Neural cell (in vitro differentiated cells): Measurements from ENCODE around the gene ELANE. TPM values are rescaled to one million over a fixed set of nuclear protein-coding genes. Genes with fewer than 3 reads are reported as not detected.

ENCODE experiments used
- H2AFZ ChIP-seq: fragments of 200-600, 300-800 bp; sonication (generic), shearing (Covaris generic); 2 replicates; pipeline ENCODE4 v1.6.0; 2014; ENCODE audit warnings: low read depth, mild to moderate bottlenecking, antibody characterized with exemption, low read length, moderate library complexity
- H3F3A ChIP-seq: fragments of 200-600 bp; shearing (Covaris generic); 2 replicates; pipeline ENCODE4 v1.6.1; 2016; ENCODE audit warnings: mild to moderate bottlenecking, moderate library complexity, mixed read lengths, antibody characterized with exemption, low read length; ENCODE audit not compliant: insufficient read depth, poor library complexity, severe bottlenecking
- H3K27ac ChIP-seq: fragments of 200-600, 300-800 bp; sonication (generic), shearing (Covaris generic); 2 replicates; pipeline ENCODE4 v1.5.1; 2014; ENCODE audit warnings: mild to moderate bottlenecking, low read length, moderate library complexity
- H3K27me3 ChIP-seq: fragments of 300-800, 200-600 bp; sonication (generic), shearing (Covaris generic); 2 replicates; pipeline ENCODE4 v1.6.0; 2014; ENCODE audit warnings: mild to moderate bottlenecking, low read depth, low read length, moderate library complexity; ENCODE audit not compliant: insufficient read depth
- H3K36me3 ChIP-seq: fragments of 300-800, 200-600 bp; sonication (generic), shearing (Covaris generic); 2 replicates; pipeline ENCODE4 v1.5.1; 2014; ENCODE audit warnings: mild to moderate bottlenecking, antibody characterized with exemption, low read length, moderate library complexity; ENCODE audit not compliant: insufficient read depth
- H3K4me2 ChIP-seq: fragments of 300-800, 200-600 bp; sonication (generic), shearing (Covaris generic); 2 replicates; pipeline ENCODE4 v1.6.0; 2014; ENCODE audit warnings: mild to moderate bottlenecking, low read length
- H3K4me3 ChIP-seq: fragments of 300-800, 200-600 bp; sonication (generic), shearing (Covaris generic); 2 replicates; pipeline ENCODE4 v1.5.1; 2014; ENCODE audit warnings: mild to moderate bottlenecking, low read length, moderate library complexity
- H3K79me2 ChIP-seq: fragments of 200-600 bp; shearing (Covaris generic); replicated peaks from 2 replicates; pipeline ENCODE4 v1.6.0; 2014; ENCODE audit warnings: mild to moderate bottlenecking, low read length, moderate library complexity; ENCODE audit not compliant: insufficient read depth
- H3K9ac ChIP-seq: fragments of 300-800, 200-600 bp; sonication (generic), shearing (Covaris generic); 2 replicates; pipeline ENCODE4 v1.6.1; 2016; ENCODE audit warnings: mild to moderate bottlenecking, low read length, mixed read lengths
- H3K9me2 ChIP-seq: fragments of 200-600 bp; shearing (Covaris generic); 2 replicates; pipeline ENCODE4 v1.6.1; 2016; ENCODE audit warnings: mild to moderate bottlenecking, low read length, mixed read lengths; ENCODE audit not compliant: insufficient read depth
- H3K9me3 ChIP-seq: fragments of 200-600, 300-800 bp; sonication (generic), shearing (Covaris generic); 2 replicates; pipeline ENCODE4 v1.6.1; 2016; ENCODE audit warnings: mild to moderate bottlenecking, mixed run types, low read length, moderate library complexity, mixed read lengths
- H4K20me1 ChIP-seq: fragments of 200-600 bp; shearing (Covaris generic); 2 replicates; pipeline ENCODE4 v1.6.1; 2016; ENCODE audit warnings: mild to moderate bottlenecking, mixed run types; ENCODE audit not compliant: insufficient read depth
- EP300 ChIP-seq: fragments of 450-650 bp; conservative IDR thresholded peaks from 2 replicates; pipeline ENCODE4 v1.6.1; 2014; ENCODE audit warnings: antibody characterized with exemption, mild to moderate bottlenecking, moderate library complexity; ENCODE audit not compliant: poor library complexity, severe bottlenecking
- EZH2 ChIP-seq: fragments of 200-600, 300-800 bp; shearing (Covaris generic), sonication (generic); IDR thresholded peaks from 2 replicates; pipeline ENCODE4 v1.6.1; 2014; ENCODE audit warnings: antibody characterized with exemption, low read length, borderline replicate concordance, mild to moderate bottlenecking; ENCODE audit not compliant: insufficient read depth, poor library complexity, severe bottlenecking
- MXI1 ChIP-seq: fragments of 450-650 bp; conservative IDR thresholded peaks from 2 replicates; pipeline ENCODE4 v1.6.1; 2014; ENCODE audit warnings: antibody characterized with exemption, mild to moderate bottlenecking; ENCODE audit not compliant: poor library complexity, severe bottlenecking
- POLR2AphosphoS5 ChIP-seq: IDR thresholded peaks from 2 replicates; pipeline ENCODE4 v1.6.1; 2012
- RAD21 ChIP-seq: fragments of 450-650 bp; conservative IDR thresholded peaks from 2 replicates; pipeline ENCODE4 v1.6.1; 2014; ENCODE audit warnings: antibody characterized with exemption, mild to moderate bottlenecking, moderate library complexity
- SMC3 ChIP-seq: fragments of 450-650 bp; conservative IDR thresholded peaks from 2 replicates; pipeline ENCODE4 v1.6.1; 2014; ENCODE audit warnings: antibody characterized with exemption, mild to moderate bottlenecking, moderate library complexity; ENCODE audit not compliant: poor library complexity
- TAF1 ChIP-seq: IDR thresholded peaks from 2 replicates; pipeline ENCODE4 v1.6.1; 2012; ENCODE audit warnings: low read depth
- polyA plus RNA-seq: library from polyadenylated mRNA; depleted of rRNA; stranded (reverse); fragments of >200 nt; gene quantifications from 2 replicates; pipeline ENCODE4 v1.2.3, GENCODE V29; 2014
- TF ChIP-seq, protein P1 (sequence below): IDR thresholded peaks from 2 replicates; pipeline ENCODE4 v1.6.1; 2012; ENCODE audit warnings: borderline replicate concordance
- TF ChIP-seq, protein P2 (sequence below): fragments of 450-650 bp; IDR thresholded peaks from 2 replicates; pipeline ENCODE4 v1.5.1; 2014; ENCODE audit warnings: antibody characterized with exemption, mild to moderate bottlenecking, moderate library complexity; ENCODE audit not compliant: poor library complexity, severe bottlenecking

Gene ELANE
- polyA plus RNA-seq, 1 donor from 2014 or later, result not detected

DNA sequence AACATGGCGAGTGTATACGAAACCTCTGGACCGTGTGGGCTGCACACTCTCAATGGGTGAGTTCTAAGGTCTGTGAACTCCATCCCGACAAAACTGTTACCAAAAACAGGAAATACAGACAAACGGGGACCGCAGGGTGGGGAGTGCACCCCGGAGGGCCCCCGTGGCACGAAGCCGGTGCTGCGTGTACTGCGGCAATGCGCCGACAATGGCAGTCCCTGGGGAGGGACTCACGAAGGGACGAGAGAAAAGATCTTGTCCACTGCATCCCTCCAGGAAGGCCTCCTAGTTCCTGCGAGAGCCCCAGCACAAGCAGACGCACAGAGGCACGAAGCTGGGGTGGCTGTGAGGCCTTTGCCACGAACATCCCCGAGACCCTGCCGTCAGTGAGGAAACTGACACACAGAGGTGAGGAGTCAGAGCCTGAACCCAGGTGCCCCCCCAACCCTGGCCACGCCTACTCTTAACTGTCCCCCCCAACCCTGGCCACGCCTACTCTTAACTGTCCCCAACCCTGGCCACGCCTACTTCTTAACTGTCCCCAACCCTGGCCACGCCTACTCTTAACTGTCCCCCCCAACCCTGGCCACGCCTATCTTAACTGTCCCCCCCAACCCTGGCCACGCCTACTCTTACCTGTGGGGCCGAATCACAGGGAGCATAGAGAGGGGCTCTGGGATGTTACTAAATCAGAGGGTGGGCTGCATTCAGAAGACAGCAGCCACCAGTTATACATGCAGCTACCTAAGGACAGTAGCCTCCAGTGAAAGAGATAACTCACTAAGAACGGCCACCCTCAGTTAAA, 36.7 kb downstream of the ELANE start:
- no peak overlapping the region for H3K27ac ChIP-seq

DNA sequence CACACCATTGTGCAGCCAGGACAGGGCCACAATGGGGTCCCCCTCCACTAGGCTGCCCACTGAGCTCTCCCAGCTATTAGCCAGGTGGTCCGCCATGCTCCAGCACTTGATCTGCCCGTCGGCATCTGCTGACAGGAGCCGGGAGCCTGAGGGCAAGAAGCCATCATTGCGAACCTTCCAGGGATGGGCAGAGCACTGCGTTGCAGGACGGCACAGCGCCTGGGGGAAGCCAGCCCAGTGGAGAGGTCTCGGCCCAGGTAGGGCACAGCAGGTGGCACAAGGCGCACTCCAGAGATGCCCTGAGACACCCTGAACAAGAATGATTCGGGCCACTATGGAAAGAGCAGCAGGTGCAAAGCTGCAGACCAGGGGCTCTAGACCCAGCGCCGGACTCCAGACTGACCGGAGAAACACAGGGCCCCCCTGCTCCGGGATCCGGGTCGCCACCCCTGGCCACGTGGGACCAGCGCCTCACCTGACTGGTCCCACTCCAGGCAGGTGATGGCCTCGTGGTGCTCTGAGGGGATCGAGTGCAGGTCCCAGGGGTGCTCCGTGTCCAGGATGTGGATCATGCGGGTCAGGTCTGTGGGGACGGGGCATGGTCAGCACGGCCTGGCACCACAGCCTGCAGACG, 37.7 kb downstream of the ELANE start:
- Histone ChIP-seq H3K4me2 (no peak overlapping the region), H2AFZ (no peak overlapping the region), H3K36me3 (no peaks in the 10 kb centered on the region), H3K27me3 (no peaks in the 10 kb centered on the region), H3K79me2 (peaks cover 6% of the 10 kb centered on the region), H3K9me3 (no peaks in the 10 kb centered on the region), H3F3A (no peaks in the 10 kb centered on the region), H3K4me3 (no peak overlapping the region), H3K27ac (no peak overlapping the region), H3K9me2 (no peaks in the 10 kb centered on the region), H4K20me1 (no peaks in the 10 kb centered on the region), H3K9ac (no peak overlapping the region)
- TF ChIP-seq, protein P1, sequence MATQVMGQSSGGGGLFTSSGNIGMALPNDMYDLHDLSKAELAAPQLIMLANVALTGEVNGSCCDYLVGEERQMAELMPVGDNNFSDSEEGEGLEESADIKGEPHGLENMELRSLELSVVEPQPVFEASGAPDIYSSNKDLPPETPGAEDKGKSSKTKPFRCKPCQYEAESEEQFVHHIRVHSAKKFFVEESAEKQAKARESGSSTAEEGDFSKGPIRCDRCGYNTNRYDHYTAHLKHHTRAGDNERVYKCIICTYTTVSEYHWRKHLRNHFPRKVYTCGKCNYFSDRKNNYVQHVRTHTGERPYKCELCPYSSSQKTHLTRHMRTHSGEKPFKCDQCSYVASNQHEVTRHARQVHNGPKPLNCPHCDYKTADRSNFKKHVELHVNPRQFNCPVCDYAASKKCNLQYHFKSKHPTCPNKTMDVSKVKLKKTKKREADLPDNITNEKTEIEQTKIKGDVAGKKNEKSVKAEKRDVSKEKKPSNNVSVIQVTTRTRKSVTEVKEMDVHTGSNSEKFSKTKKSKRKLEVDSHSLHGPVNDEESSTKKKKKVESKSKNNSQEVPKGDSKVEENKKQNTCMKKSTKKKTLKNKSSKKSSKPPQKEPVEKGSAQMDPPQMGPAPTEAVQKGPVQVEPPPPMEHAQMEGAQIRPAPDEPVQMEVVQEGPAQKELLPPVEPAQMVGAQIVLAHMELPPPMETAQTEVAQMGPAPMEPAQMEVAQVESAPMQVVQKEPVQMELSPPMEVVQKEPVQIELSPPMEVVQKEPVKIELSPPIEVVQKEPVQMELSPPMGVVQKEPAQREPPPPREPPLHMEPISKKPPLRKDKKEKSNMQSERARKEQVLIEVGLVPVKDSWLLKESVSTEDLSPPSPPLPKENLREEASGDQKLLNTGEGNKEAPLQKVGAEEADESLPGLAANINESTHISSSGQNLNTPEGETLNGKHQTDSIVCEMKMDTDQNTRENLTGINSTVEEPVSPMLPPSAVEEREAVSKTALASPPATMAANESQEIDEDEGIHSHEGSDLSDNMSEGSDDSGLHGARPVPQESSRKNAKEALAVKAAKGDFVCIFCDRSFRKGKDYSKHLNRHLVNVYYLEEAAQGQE, result no peak
- TF ChIP-seq SMC3, result no peak
- no peak for TF ChIP-seq MXI1
- TF ChIP-seq EZH2, result no peak
- no peak for TF ChIP-seq RAD21
- no peak for TF ChIP-seq EP300
- no peak for TF ChIP-seq TAF1
- TF ChIP-seq, protein P2, sequence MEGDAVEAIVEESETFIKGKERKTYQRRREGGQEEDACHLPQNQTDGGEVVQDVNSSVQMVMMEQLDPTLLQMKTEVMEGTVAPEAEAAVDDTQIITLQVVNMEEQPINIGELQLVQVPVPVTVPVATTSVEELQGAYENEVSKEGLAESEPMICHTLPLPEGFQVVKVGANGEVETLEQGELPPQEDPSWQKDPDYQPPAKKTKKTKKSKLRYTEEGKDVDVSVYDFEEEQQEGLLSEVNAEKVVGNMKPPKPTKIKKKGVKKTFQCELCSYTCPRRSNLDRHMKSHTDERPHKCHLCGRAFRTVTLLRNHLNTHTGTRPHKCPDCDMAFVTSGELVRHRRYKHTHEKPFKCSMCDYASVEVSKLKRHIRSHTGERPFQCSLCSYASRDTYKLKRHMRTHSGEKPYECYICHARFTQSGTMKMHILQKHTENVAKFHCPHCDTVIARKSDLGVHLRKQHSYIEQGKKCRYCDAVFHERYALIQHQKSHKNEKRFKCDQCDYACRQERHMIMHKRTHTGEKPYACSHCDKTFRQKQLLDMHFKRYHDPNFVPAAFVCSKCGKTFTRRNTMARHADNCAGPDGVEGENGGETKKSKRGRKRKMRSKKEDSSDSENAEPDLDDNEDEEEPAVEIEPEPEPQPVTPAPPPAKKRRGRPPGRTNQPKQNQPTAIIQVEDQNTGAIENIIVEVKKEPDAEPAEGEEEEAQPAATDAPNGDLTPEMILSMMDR, result no peak
- TF ChIP-seq POLR2AphosphoS5, result no peak

More for the DNA sequence above, 36.7 kb downstream of the ELANE start:
- H3K27me3 ChIP-seq, result no peaks in the 10 kb centered on the region
- TF ChIP-seq EP300 (no peak), MXI1 (no peak)
- H3K4me3 ChIP-seq, result no peak overlapping the region
- no peaks in the 10 kb centered on the region for H4K20me1 ChIP-seq
- H3K4me2 ChIP-seq, result no peak overlapping the region
- peaks cover 6% of the 10 kb centered on the region for H3K79me2 ChIP-seq
- H3K9me3 ChIP-seq, result no peaks in the 10 kb centered on the region
- no peaks in the 10 kb centered on the region for H3K9me2 ChIP-seq
- no peaks in the 10 kb centered on the region for H3K36me3 ChIP-seq
- H3F3A ChIP-seq, result no peaks in the 10 kb centered on the region
- H2AFZ ChIP-seq, result no peak overlapping the region
- H3K9ac ChIP-seq, result no peak overlapping the region
